Liver (tissue), 3 donors: ENCODE results near the gene CEACAM7.

Experiments
- FOXA2 ChIP-seq: IDR thresholded peaks from 2 replicates; pipeline ENCODE4 v1.6.1; 2016; ENCODE audit warnings: antibody characterized with exemption
- GABPA ChIP-seq, 2 donors: IDR thresholded peaks in 1 of 2; conservative IDR thresholded peaks in 1 of 2; 2 replicates each; pipeline ENCODE4 v1.6.1; 2016; ENCODE audit warnings: antibody characterized with exemption in 2 of 2, mild to moderate bottlenecking in 1 of 2, moderate library complexity in 1 of 2
- JUND ChIP-seq, 2 donors: IDR thresholded peaks; 2 replicates each; pipeline ENCODE4 v1.6.1; 2016; ENCODE audit warnings: antibody characterized with exemption in 2 of 2
- RAD21 ChIP-seq, 2 donors: IDR thresholded peaks; 2 replicates each; pipeline ENCODE4 v1.6.1; 2016; ENCODE audit warnings: antibody characterized with exemption in 2 of 2, mild to moderate bottlenecking in 2 of 2
- SP1 ChIP-seq: IDR thresholded peaks from 2 replicates; pipeline ENCODE4 v1.6.1; 2018; ENCODE audit warnings: antibody characterized with exemption, mild to moderate bottlenecking
- TAF1 ChIP-seq: conservative IDR thresholded peaks from 2 replicates; pipeline ENCODE4 v1.6.1; 2016; ENCODE audit warnings: antibody characterized with exemption, mild to moderate bottlenecking
- YY1 ChIP-seq: IDR thresholded peaks from 2 replicates; pipeline ENCODE4 v1.6.1; 2016; ENCODE audit warnings: antibody characterized with exemption, mild to moderate bottlenecking
- TF ChIP-seq, protein P1 (sequence below): fragments of 150-350 bp; IDR thresholded peaks from 2 replicates; pipeline ENCODE4 v1.5.1; 2017; ENCODE audit warnings: improper control_type of control experiment, low read depth, low read length; ENCODE audit not compliant: missing input control
- donor health status: healthy.
- donor health status: healthy.

DNA sequence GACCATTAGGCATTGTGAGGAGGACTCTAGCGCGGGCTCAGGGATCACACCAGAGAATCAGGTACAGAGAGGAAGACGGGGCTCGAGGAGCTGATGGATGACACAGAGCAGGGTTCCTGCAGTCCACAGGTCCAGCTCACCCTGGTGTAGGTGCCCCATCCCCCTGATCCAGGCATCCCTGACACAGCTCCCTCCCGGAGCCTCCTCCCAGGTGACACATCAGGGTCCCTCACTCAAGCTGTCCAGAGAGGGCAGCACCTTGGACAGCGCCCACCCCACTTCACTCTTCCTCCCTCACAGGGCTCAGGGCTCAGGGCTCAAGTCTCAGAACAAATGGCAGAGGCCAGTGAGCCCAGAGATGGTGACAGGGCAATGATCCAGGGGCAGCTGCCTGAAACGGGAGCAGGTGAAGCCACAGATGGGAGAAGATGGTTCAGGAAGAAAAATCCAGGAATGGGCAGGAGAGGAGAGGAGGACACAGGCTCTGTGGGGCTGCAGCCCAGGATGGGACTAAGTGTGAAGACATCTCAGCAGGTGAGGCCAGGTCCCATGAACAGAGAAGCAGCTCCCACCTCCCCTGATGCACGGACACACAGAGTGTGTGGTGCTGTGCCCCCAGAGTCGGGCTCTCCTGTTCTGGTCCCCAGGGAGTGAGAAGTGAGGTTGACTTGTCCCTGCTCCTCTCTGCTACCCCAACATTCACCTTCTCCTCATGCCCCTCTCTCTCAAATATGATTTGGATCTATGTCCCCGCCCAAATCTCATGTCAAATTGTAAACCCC lies 17.5 kb upstream of the CEACAM7 start:
- TF ChIP-seq, protein P1, sequence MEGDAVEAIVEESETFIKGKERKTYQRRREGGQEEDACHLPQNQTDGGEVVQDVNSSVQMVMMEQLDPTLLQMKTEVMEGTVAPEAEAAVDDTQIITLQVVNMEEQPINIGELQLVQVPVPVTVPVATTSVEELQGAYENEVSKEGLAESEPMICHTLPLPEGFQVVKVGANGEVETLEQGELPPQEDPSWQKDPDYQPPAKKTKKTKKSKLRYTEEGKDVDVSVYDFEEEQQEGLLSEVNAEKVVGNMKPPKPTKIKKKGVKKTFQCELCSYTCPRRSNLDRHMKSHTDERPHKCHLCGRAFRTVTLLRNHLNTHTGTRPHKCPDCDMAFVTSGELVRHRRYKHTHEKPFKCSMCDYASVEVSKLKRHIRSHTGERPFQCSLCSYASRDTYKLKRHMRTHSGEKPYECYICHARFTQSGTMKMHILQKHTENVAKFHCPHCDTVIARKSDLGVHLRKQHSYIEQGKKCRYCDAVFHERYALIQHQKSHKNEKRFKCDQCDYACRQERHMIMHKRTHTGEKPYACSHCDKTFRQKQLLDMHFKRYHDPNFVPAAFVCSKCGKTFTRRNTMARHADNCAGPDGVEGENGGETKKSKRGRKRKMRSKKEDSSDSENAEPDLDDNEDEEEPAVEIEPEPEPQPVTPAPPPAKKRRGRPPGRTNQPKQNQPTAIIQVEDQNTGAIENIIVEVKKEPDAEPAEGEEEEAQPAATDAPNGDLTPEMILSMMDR: no peak
- no peak for TF ChIP-seq GABPA (IDR thresholded peaks at IDR 0.05 in 1 of 2, conservative IDR thresholded peaks at IDR 0.05 in 1 of 2)
- TF ChIP-seq SP1: no peak
- TF ChIP-seq YY1: no peak
- no peak for TF ChIP-seq FOXA2
- TF ChIP-seq RAD21 (IDR thresholded peaks at IDR 0.05): no peak
- no peak for TF ChIP-seq JUND (IDR thresholded peaks at IDR 0.05)
- no peak for TF ChIP-seq TAF1
